Loucy (cell line): Measurements from ENCODE around the gene MIPEP.

Experiments
- H2AFZ ChIP-seq: fragments of 200-600 bp; sonication (generic); 2 replicates; pipeline ENCODE4 v1.6.0; 2016; ENCODE audit warnings: antibody characterized with exemption, mild to moderate bottlenecking, low read length, moderate library complexity
- H3F3A ChIP-seq: fragments of 200-600 bp; 2 replicates; pipeline ENCODE4 v1.6.0; 2016; ENCODE audit warnings: antibody characterized with exemption, low read depth, mild to moderate bottlenecking
- H3K27me3 ChIP-seq: fragments of 200-600 bp; sonication (generic); 2 replicates; pipeline ENCODE4 v1.6.1; 2014; ENCODE audit warnings: low read length, mild to moderate bottlenecking; ENCODE audit not compliant: insufficient read depth, poor library complexity, severe bottlenecking
- H3K36me3 ChIP-seq: fragments of 200-600 bp; sonication (generic); 2 replicates; pipeline ENCODE4 v1.6.1; 2016; ENCODE audit warnings: low read length; ENCODE audit not compliant: insufficient read depth
- H3K4me1 ChIP-seq: fragments of 200-600 bp; sonication (generic); 2 replicates; pipeline ENCODE4 v1.5.1; 2014; ENCODE audit warnings: low read length, mild to moderate bottlenecking; ENCODE audit not compliant: insufficient read depth, poor library complexity, severe bottlenecking
- H3K4me2 ChIP-seq: fragments of 200-600 bp; sonication (generic); 2 replicates; pipeline ENCODE4 v1.6.0; 2014; ENCODE audit warnings: antibody characterized with exemption, low read length, low read depth, mild to moderate bottlenecking; ENCODE audit not compliant: poor library complexity, severe bottlenecking
- H3K4me3 ChIP-seq: fragments of 200-600 bp; sonication (generic); 2 replicates; pipeline ENCODE4 v1.5.1; 2014; ENCODE audit warnings: low read length, mild to moderate bottlenecking, mixed read lengths; ENCODE audit not compliant: poor library complexity, severe bottlenecking
- H3K79me2 ChIP-seq: fragments of 200-600 bp; sonication (generic); 2 replicates; pipeline ENCODE4 v1.6.1; 2014; ENCODE audit warnings: low read length; ENCODE audit not compliant: insufficient read depth
- H3K9ac ChIP-seq: fragments of 200-600 bp; sonication (generic); 2 replicates; pipeline ENCODE4 v1.6.0; 2014; ENCODE audit warnings: mild to moderate bottlenecking, low read depth, low read length, moderate library complexity; ENCODE audit not compliant: poor library complexity, severe bottlenecking
- H3K9me2 ChIP-seq: fragments of 200-600 bp; sonication (generic); replicated peaks from 2 replicates; pipeline ENCODE4 v1.6.1; 2016; ENCODE audit warnings: low read depth, low read length, mixed read lengths
- H3K9me3 ChIP-seq: fragments of 200-600 bp; sonication (generic); 2 replicates; pipeline ENCODE4 v1.6.1; 2014; ENCODE audit warnings: mild to moderate bottlenecking, antibody characterized with exemption, low read length, low read depth; ENCODE audit not compliant: insufficient read depth
- H4K20me1 ChIP-seq: fragments of 200-600 bp; sonication (generic); 2 replicates; pipeline ENCODE4 v1.6.0; 2014; ENCODE audit warnings: antibody characterized with exemption, low read length, mild to moderate bottlenecking; ENCODE audit not compliant: insufficient read depth, poor library complexity, severe bottlenecking
- CTCF ChIP-seq: fragments of 200-600 bp; sonication (generic); conservative IDR thresholded peaks from 2 replicates; pipeline ENCODE4 v1.5.1; 2014; ENCODE audit warnings: mild to moderate bottlenecking, antibody characterized with exemption, low read length
- EZH2phosphoT487 ChIP-seq: fragments of 200-600 bp; IDR thresholded peaks from 2 replicates; pipeline ENCODE4 v1.6.1; 2018; ENCODE audit warnings: antibody characterized with exemption, mild to moderate bottlenecking, moderate library complexity, borderline replicate concordance

Gene MIPEP

GRCh38 chr13:23686948-23687347 is 202.3 kb downstream of the MIPEP start:
- Histone ChIP-seq H3K4me3 (no peak overlapping the region), H2AFZ (no peak overlapping the region), H3K27me3 (no peaks in the 10 kb centered on the region), H3K36me3 (no peaks in the 10 kb centered on the region), H3K4me1 (no peaks in the 10 kb centered on the region), H3K4me2 (no peak overlapping the region), H3F3A (no peaks in the 10 kb centered on the region), H3K9ac (no peak overlapping the region), H3K79me2 (no peaks in the 10 kb centered on the region), H3K9me3 (peaks cover 7% of the 10 kb centered on the region), H4K20me1 (no peaks in the 10 kb centered on the region), H3K9me2 (no peaks in the 10 kb centered on the region)
- TF ChIP-seq EZH2phosphoT487 (no peak), CTCF (no peak)

GRCh38 chr13:23685416-23685815 is 203.8 kb downstream of the MIPEP start:
- no peaks in the 10 kb centered on the region for H3K36me3 ChIP-seq
- H3K9ac ChIP-seq = no peak overlapping the region
- H3K27me3 ChIP-seq = no peaks in the 10 kb centered on the region
- no peaks in the 10 kb centered on the region for H3K4me1 ChIP-seq
- no peaks in the 10 kb centered on the region for H4K20me1 ChIP-seq
- no peak overlapping the region for H3K4me3 ChIP-seq
- no peak overlapping the region for H3K4me2 ChIP-seq
- H3F3A ChIP-seq = no peaks in the 10 kb centered on the region
- peaks cover 7% of the 10 kb centered on the region for H3K9me3 ChIP-seq
- H3K9me2 ChIP-seq = no peaks in the 10 kb centered on the region
- H3K79me2 ChIP-seq = no peaks in the 10 kb centered on the region
- TF ChIP-seq CTCF (no peak), EZH2phosphoT487 (no peak)
- H2AFZ ChIP-seq = no peak overlapping the region

- no peak overlapping the region for H2AFZ ChIP-seq
- H3F3A ChIP-seq = no peaks in the 10 kb centered on the region
- no peaks in the 10 kb centered on the region for H3K9me2 ChIP-seq
- no peaks in the 10 kb centered on the region for H3K36me3 ChIP-seq
- no peak overlapping the region for H3K4me3 ChIP-seq
- no peak overlapping the region for H3K9ac ChIP-seq
- H3K4me1 ChIP-seq = no peaks in the 10 kb centered on the region
- H3K9me3 ChIP-seq = peaks cover 7% of the 10 kb centered on the region
- no peaks in the 10 kb centered on the region for H3K27me3 ChIP-seq
- TF ChIP-seq EZH2phosphoT487 (no peak), CTCF (no peak)
- no peaks in the 10 kb centered on the region for H3K79me2 ChIP-seq
- H4K20me1 ChIP-seq = no peaks in the 10 kb centered on the region
- H3K4me2 ChIP-seq = no peak overlapping the region
Observed at GRCh38 chr13:23684647-23685046, 204.6 kb downstream of the MIPEP start.
